Mesenchymal stem cell (in vitro differentiated cells and primary cell): ENCODE measurements around the gene PSMG3.

ENCODE experiments used
- DNase-seq: peaks from one replicate; pipeline ENCODE4 v3.0.0-alpha.2; 2013
- H2AFZ ChIP-seq: one replicate; pipeline ENCODE4 v1.6.1; 2013; ENCODE audit warnings: low read depth, mild to moderate bottlenecking, control low read depth, inconsistent platforms, low read length, moderate library complexity
- H2AK5ac ChIP-seq: 2 replicates; pipeline ENCODE4 v1.6.1; 2013; ENCODE audit warnings: low read length, moderate library complexity, mild to moderate bottlenecking, inconsistent platforms; ENCODE audit not compliant: severe bottlenecking
- H2BK120ac ChIP-seq: one replicate; pipeline ENCODE4 v1.6.1; 2013; ENCODE audit warnings: low read depth, mild to moderate bottlenecking, inconsistent platforms, low read length, moderate library complexity
- H2BK12ac ChIP-seq, 2 experiments: one replicate each; pipeline ENCODE4 v1.6.1; 2013; ENCODE audit warnings: inconsistent platforms in 2 of 2, low read length in 2 of 2, mild to moderate bottlenecking in 2 of 2, moderate library complexity in 2 of 2, control low read depth in 1 of 2
- H2BK15ac ChIP-seq: one replicate; pipeline ENCODE4 v1.6.1; 2013; ENCODE audit warnings: mild to moderate bottlenecking, low read depth, inconsistent platforms; ENCODE audit not compliant: poor library complexity, severe bottlenecking
- H2BK5ac ChIP-seq: 2 replicates; pipeline ENCODE4 v1.6.1; 2013; ENCODE audit warnings: low read depth, mild to moderate bottlenecking, low read length, control low read depth, inconsistent platforms; ENCODE audit not compliant: poor library complexity, severe bottlenecking
- H3K14ac ChIP-seq, 2 experiments: one replicate each; pipeline ENCODE4 v1.6.1; 2013; ENCODE audit warnings: inconsistent platforms in 2 of 2, low read length in 2 of 2, control low read depth in 1 of 2, mild to moderate bottlenecking in 1 of 2, moderate library complexity in 1 of 2
- H3K18ac ChIP-seq, 2 experiments: one replicate each; pipeline ENCODE4 v1.6.1; 2013; ENCODE audit warnings: inconsistent platforms in 2 of 2, low read length in 2 of 2, control low read depth in 1 of 2, low read depth in 1 of 2, mild to moderate bottlenecking in 1 of 2
- H3K23ac ChIP-seq, 2 experiments: one replicate each; pipeline ENCODE4 v1.6.1; 2013; ENCODE audit warnings: inconsistent platforms in 2 of 2, low read length in 2 of 2, mild to moderate bottlenecking in 2 of 2, moderate library complexity in 2 of 2, control low read depth in 1 of 2
- H3K27ac ChIP-seq: 2 replicates; pipeline ENCODE4 v1.5.1; 2013; ENCODE audit warnings: mild to moderate bottlenecking, moderate library complexity, low read length, control low read depth, inconsistent platforms; ENCODE audit not compliant: poor library complexity, severe bottlenecking
- H3K27me3 ChIP-seq, 2 experiments: 2 replicates each; pipeline versions ENCODE4 v1.6.1 to v1.7.0; 2013; ENCODE audit warnings: low read length in 2 of 2, mild to moderate bottlenecking in 2 of 2, moderate library complexity in 2 of 2, control low read depth in 1 of 2, inconsistent platforms in 1 of 2; ENCODE audit not compliant: control insufficient read depth in 1 of 2, insufficient read depth in 1 of 2
- H3K36me3 ChIP-seq, 2 experiments: 2 replicates each; pipeline versions ENCODE4 v1.6.1 to v1.7.0; 2013; ENCODE audit warnings: low read length in 2 of 2, control low read depth in 1 of 2, inconsistent platforms in 1 of 2, low read depth in 1 of 2, mild to moderate bottlenecking in 1 of 2; ENCODE audit not compliant: insufficient read depth in 2 of 2, control insufficient read depth in 1 of 2
- H3K4ac ChIP-seq, 2 experiments: one replicate each; pipeline ENCODE4 v1.6.1; 2013; ENCODE audit warnings: inconsistent platforms in 2 of 2, low read length in 2 of 2, mild to moderate bottlenecking in 2 of 2, moderate library complexity in 2 of 2, control low read depth in 1 of 2, low read depth in 1 of 2
- H3K4me1 ChIP-seq: 2 replicates; pipeline ENCODE4 v1.6.1; 2013; ENCODE audit warnings: low read depth, low read length, control low read depth; ENCODE audit not compliant: control insufficient read depth, insufficient read depth
- H3K4me2 ChIP-seq: 2 replicates; pipeline ENCODE4 v1.6.1; 2013; ENCODE audit warnings: low read length, mild to moderate bottlenecking, inconsistent platforms; ENCODE audit not compliant: poor library complexity, severe bottlenecking
- H3K4me3 ChIP-seq, 2 experiments: 2 replicates each; pipeline versions ENCODE4 v1.5.1 to v1.7.0; 2013; ENCODE audit warnings: low read length in 2 of 2, mild to moderate bottlenecking in 2 of 2, control low read depth in 1 of 2, low read depth in 1 of 2; ENCODE audit not compliant: insufficient read depth in 1 of 2
- H3K79me1 ChIP-seq: replicated peaks from 2 replicates; pipeline ENCODE4 v1.6.1; 2013; ENCODE audit warnings: mild to moderate bottlenecking, control low read depth, low read length, inconsistent platforms; ENCODE audit not compliant: poor library complexity, severe bottlenecking
- H3K9ac ChIP-seq: 2 replicates; pipeline ENCODE4 v1.7.0; 2013; ENCODE audit warnings: mild to moderate bottlenecking, low read length, moderate library complexity
- H3K9me3 ChIP-seq: 2 replicates; pipeline ENCODE4 v1.7.0; 2013; ENCODE audit warnings: mild to moderate bottlenecking, low read length; ENCODE audit not compliant: control insufficient read depth
- H4K8ac ChIP-seq: one replicate; pipeline ENCODE4 v1.6.1; 2013; ENCODE audit warnings: inconsistent platforms, mild to moderate bottlenecking, low read length, moderate library complexity
- H4K91ac ChIP-seq: one replicate; pipeline ENCODE4 v1.6.1; 2013; ENCODE audit warnings: mild to moderate bottlenecking, low read length, inconsistent platforms
- WGBS: methylation state at CpG from one replicate; pipeline ENCODE4 v1.1.7; 2013; ENCODE audit warnings: mixed read lengths; 5-methylcytosine and 5-hydroxymethylcytosine counted together

PSMG3 gene

DNA sequence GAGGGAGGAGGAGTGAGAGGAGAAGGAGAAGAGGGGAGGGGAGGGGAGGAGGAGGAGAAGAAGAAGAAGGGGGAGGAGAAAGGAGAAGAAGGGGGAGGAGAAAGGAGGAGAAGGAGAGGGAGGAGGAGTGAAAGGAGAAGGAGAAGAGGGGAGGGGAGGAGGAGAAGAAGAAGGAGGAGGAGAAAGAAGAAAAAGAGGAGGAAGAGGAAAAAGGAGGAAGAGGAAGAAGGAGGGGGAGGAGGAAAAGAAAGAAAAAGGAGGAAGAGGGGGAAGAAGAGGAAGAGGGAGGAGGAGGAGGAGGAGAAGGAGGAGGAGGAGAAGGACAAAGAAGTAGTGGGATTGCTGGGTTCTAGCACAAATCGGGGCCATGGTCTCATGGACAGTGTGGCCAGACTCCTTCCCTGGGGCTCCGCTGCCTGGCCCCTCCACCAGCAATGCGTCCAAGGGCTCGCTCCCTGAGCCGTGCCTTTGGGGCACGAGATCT, 43.5 kb downstream of the PSMG3 start:
- Histone ChIP-seq H2BK120ac (no peak overlapping the region), H2BK5ac (no peak overlapping the region), H3K14ac (no peak overlapping the region), H4K91ac (no peak overlapping the region), H2BK15ac (no peak overlapping the region), H3K4me2 (no peak overlapping the region), H3K9ac (peak overlapping the region; percentile 69), H3K9me3 (no peaks in the 10 kb centered on the region), H2AFZ (peak overlapping the region; percentile 36), H3K36me3 (no peaks in the 10 kb centered on the region), H3K23ac (no peak overlapping the region), H3K4ac (no peak overlapping the region), H3K4me3 (peak overlapping the region in 1 of 2 experiments; percentile 63), H2AK5ac (no peak overlapping the region), H2BK12ac (peak overlapping the region in 1 of 2 experiments; percentile 29), H3K18ac (peak overlapping the region in 1 of 2 experiments; percentile 37), H3K79me1 (no peaks in the 10 kb centered on the region), H3K27ac (no peak overlapping the region), H3K27me3 (peaks cover 0 to 25% of the 10 kb centered on the region in 2 experiments), H4K8ac (no peak overlapping the region), H3K4me1 (peaks cover 13% of the 10 kb centered on the region)
- DNase-seq: peak; percentile 47
- 57% methylated on average over 6 of the region's 6 CpGs for WGBS

DNA sequence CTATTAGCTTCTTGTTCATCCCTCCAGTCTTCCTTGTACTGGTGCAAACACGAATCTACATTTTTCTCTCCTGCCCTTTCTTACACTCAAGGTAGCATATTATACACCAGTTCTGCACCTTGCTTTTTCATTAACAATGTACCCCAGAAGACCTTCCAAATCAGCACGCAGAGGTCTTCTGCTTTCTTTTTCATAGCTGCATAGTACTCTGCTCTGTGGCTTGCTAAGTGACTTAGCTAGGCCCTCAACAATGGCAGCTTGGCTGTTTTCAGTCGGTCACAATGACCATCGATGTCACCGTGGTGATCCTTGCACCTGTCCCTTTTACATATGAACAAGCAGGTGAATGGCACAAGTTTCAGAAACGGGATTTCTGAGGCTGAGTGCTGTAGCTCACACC, 44.4 kb downstream of the PSMG3 start:
- H3K36me3 ChIP-seq: no peaks in the 10 kb centered on the region
- H3K4ac ChIP-seq: no peak overlapping the region
- no peak overlapping the region for H4K8ac ChIP-seq
- no peak overlapping the region for H3K4me2 ChIP-seq
- 95% methylated on average over 6 of the region's 6 CpGs for WGBS
- H2BK5ac ChIP-seq: no peak overlapping the region
- H3K18ac ChIP-seq: no peak overlapping the region
- no peak for DNase-seq
- no peak overlapping the region for H4K91ac ChIP-seq
- no peak overlapping the region for H2BK15ac ChIP-seq
- no peaks in the 10 kb centered on the region for H3K79me1 ChIP-seq
- H2BK120ac ChIP-seq: no peak overlapping the region
- H3K4me1 ChIP-seq: peaks cover 13% of the 10 kb centered on the region
- H3K23ac ChIP-seq: no peak overlapping the region
- no peak overlapping the region for H3K27ac ChIP-seq
- peaks cover 0 to 25% of the 10 kb centered on the region in 2 experiments for H3K27me3 ChIP-seq
- H2BK12ac ChIP-seq: no peak overlapping the region
- H2AK5ac ChIP-seq: no peak overlapping the region
- H3K14ac ChIP-seq: no peak overlapping the region
- no peak overlapping the region for H2AFZ ChIP-seq
- no peaks in the 10 kb centered on the region for H3K9me3 ChIP-seq
- no peak overlapping the region for H3K4me3 ChIP-seq
- no peak overlapping the region for H3K9ac ChIP-seq

DNA sequence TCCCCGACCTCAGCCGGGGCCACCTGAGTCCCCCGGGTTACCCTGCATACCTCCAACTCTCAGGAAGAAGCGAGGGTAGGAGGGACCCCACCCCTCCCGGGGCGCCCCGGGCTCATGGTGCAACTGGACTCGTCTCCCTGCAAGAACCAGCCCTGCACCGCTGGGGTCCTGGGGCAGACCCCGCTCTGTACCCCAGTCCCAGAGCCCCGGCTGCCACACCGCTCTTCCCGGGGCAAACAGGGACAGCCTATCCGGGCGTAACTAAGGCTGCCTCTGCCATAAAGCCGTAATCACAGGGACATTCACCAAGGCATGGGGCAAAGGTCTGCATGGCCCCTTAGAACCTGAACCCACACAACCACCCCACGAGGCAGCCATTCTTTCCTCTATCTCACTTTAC, 46.0 kb downstream of the PSMG3 start:
- H4K8ac ChIP-seq: no peak overlapping the region
- H3K18ac ChIP-seq: no peak overlapping the region
- no peak overlapping the region for H3K9ac ChIP-seq
- no peak overlapping the region for H2BK15ac ChIP-seq
- peaks cover 5% of the 10 kb centered on the region for H3K9me3 ChIP-seq
- peaks cover 0 to 25% of the 10 kb centered on the region in 2 experiments for H3K27me3 ChIP-seq
- H3K4ac ChIP-seq: no peak overlapping the region
- no peak overlapping the region for H2AK5ac ChIP-seq
- H3K14ac ChIP-seq: no peak overlapping the region
- H2BK120ac ChIP-seq: no peak overlapping the region
- no peak overlapping the region for H3K4me3 ChIP-seq
- no peak for DNase-seq
- peaks cover 8% of the 10 kb centered on the region for H3K4me1 ChIP-seq
- WGBS: 80% methylated on average over 16 of the region's 17 CpGs
- no peak overlapping the region for H3K27ac ChIP-seq
- no peak overlapping the region for H3K4me2 ChIP-seq
- H3K23ac ChIP-seq: no peak overlapping the region
- H4K91ac ChIP-seq: no peak overlapping the region
- H2BK5ac ChIP-seq: no peak overlapping the region
- H2AFZ ChIP-seq: no peak overlapping the region
- no peaks in the 10 kb centered on the region for H3K36me3 ChIP-seq
- no peaks in the 10 kb centered on the region for H3K79me1 ChIP-seq
- H2BK12ac ChIP-seq: no peak overlapping the region

DNA sequence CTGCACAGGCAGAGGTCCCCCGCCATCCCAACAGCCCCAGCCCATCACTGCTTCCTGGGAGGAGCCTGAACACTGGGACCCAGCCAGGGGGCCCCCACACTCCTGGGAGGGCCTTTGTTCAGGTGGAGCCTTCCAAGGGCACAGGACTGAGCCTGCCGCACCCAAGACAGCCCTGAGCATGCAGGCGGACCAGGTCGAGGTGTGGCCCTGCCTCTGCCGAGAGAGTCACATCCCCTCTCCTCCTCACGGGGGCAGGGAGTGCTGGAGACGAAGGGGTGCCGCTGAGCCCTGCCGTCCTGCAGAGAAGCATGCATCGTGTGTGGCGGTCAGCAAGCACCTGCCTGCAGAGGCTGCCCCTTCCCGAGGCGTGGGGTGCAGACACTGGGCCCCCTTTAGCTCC, 46.6 kb downstream of the PSMG3 start:
- Histone ChIP-seq H2AFZ (no peak overlapping the region), H4K91ac (no peak overlapping the region), H3K36me3 (no peaks in the 10 kb centered on the region), H2BK5ac (no peak overlapping the region), H3K4ac (no peak overlapping the region), H2BK15ac (no peak overlapping the region), H3K14ac (peak overlapping the region in 1 of 2 experiments; percentile 75), H4K8ac (no peak overlapping the region), H2BK120ac (no peak overlapping the region), H3K4me1 (peaks cover 8% of the 10 kb centered on the region), H3K4me3 (no peak overlapping the region), H2BK12ac (no peak overlapping the region), H3K4me2 (no peak overlapping the region), H3K27ac (no peak overlapping the region), H3K9me3 (peaks cover 7% of the 10 kb centered on the region), H3K79me1 (no peaks in the 10 kb centered on the region), H3K27me3 (peaks cover 0 to 25% of the 10 kb centered on the region in 2 experiments), H3K23ac (peak overlapping the region in 1 of 2 experiments; percentile 54), H3K9ac (no peak overlapping the region), H2AK5ac (no peak overlapping the region), H3K18ac (no peak overlapping the region)
- no peak for DNase-seq
- 63% methylated on average over 13 of the region's 13 CpGs for WGBS
